ENCODE data around the gene MITF. TPM values are rescaled to one million over a fixed set of nuclear protein-coding genes. Genes with fewer than 3 reads are reported as not detected.
"Not testable (repeated sequence)": the region's sequence is repeated elsewhere in the genome, so short reads cannot be mapped to it uniquely, and the experiment has no call there.

MITF gene
- total RNA-seq, 1 donor from 2014 or later = 69.4 TPM

DNA sequence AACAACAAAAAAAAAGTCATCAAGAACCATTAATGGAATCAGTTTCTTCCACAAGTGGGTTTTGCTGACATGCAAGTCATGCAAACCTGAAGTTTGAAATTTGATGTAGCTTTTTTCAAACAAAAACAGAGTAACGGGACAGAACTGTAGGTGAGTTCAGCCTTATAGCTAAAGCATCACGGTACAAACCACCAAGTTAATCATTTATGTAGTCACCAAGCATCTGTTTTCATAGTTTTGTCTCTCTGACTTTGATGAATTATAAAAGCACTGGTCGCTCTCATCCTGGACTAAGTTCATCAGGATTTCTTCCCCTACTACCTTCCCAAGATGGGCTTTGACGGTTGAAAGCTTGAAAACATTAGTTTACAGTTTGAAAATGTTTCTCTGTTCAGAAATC lies 143.3 kb downstream of the MITF start:
- intact Hi-C loops (cut with micrococcal nuclease) = no loop called here
- DNase-seq (no peak), ATAC-seq (no peak)

DNA sequence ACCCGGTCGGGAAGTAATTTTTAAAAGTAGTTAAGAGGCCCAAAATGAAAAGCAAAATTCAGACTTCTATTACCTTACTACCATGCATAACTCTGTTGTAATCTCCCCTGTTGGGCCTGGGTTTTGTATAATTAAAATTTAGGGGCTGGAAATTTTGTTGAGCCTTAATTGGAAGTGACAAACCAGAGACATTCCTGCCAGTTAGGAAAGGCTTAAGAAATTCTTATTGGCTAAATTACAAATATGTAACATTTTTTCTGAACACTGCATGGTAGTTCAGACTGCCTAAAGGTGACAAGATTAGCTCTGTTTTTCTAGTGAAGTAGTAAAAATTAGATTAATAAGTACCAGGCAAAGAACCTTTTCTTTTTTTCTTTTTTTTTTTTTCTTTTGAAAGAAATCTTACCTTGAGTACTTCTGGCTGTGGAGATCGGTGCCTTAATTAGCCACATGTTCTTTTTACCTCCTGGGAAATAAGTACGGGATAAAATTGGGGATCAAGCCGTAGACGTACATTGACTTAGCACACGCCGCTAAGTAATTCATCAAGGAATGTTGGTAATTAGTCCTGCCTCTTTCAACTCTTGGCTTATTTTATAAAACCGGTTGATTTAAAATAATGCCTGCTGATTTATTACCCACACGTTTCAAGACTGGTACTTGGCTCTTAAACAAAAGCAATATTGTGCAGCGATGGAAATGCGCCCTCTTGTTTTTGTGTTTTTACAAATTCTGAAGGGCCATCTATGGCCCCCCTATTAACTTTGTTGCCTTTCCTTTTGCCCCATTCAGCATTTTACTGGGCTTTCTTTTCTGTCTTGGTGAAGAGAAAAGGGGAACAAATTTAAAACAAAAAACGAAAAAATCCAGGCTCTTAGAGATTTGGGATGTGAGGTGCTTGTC lies 149.0 kb downstream of the MITF start:
- intact Hi-C loops (cut with micrococcal nuclease) = no loop called here
- DNase-seq = no peak
- ATAC-seq = no peak

DNA sequence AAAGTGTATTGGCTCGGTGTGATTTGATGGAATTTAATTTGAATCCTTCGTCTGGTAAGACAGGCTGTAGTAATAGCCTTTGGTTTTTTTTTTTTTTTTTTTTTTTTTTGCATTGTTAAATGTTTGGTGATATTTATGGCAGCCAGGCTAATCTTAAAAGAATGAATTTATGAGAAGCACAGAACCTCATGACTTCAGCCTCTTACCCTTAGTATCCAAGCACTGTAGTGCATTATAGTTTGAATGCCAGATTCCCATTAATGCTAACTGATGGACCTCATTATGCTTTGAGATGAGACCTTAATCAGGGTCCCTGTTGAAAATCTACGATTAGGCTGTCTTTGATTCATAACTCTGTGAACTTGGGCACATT lies 149.7 kb downstream of the MITF start:
- DNase-seq (no peak), ATAC-seq (peak; percentile 25)
- intact Hi-C loops (cut with micrococcal nuclease) = no loop called here

DNA sequence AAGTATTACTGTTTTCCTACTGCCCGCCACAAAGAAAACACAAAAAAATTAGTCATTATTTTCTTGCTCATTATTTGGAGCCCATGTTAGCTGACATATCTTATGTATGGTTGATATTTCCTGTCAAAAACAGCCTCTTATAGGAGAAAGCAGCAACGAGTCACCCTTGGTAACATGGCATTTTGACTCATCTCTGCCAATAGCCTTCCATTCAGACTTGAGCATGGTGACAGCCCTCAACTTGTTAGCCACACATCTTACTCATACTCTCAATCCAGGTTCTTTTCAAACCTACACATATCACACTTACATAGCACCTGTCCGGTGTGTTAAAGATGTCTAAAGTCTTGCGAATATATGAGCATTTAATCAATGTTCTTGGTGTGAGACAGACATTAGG lies 150.8 kb downstream of the MITF start:
- no peak for ATAC-seq
- intact Hi-C loops (cut with micrococcal nuclease) = no loop called here
- DNase-seq = no peak

DNA sequence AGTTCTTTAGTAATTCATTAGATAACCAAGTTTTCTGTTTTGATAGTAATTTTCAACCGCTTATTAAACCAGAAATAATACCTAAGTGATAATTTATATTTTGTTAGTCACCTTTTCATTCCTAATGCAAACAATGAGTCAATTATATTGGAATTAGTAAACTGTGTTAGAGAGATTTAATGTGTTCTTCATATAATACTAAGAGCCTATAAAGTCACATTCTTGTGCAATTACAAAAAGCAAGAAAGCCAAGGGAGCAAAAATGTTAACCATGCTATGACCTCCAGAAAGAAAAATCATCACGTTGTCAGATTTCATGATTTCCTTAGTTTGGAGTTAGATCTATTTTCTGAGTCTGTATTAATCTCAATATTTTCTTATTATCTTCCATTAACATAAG lies 151.4 kb downstream of the MITF start:
- intact Hi-C loops (cut with micrococcal nuclease) = no loop called here
- no peak for ATAC-seq
- no peak for DNase-seq

DNA sequence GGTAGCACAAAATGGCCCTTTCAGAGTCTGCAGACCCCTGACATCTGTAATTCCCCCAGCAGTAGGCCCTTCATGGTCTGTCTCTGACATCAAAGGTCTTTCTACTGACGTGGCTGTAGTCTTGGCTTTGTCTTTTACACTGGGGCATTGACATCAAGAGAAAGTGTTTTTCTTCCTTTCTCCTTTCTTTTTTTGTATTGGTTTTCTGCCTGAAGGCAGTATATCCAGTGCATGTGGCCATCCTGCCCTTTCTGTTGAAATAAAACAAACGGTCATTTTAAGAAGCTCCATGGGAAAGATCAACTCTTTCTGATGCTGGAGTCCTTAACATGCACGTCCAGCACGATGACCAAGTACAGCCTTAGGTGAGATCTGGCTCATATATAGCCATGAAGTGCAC lies 153.4 kb downstream of the MITF start:
- intact Hi-C loops (cut with micrococcal nuclease) = no loop called here
- DNase-seq (no peak), ATAC-seq (no peak)

DNA sequence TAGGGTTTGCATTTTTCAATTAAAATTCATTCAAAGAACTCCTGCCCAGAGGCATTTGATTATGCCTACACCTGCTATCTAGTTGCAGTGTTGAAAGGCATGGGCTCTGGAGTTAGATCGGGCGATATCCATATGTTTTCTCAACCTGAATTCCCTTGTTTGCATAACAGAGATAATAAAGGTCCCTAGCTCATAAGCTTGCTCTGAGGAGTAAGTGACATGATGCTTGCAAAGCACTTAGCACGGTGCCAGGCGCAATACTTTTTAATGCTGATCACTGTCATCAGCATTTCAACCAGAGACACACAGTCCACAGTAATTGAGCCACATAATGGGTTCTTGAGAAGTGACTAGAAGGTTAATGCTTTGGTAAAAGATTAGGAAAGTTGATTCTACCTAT lies 154.0 kb downstream of the MITF start:
- DNase-seq (no peak), ATAC-seq (no peak)
- intact Hi-C loops (cut with micrococcal nuclease) = no loop called here

DNA sequence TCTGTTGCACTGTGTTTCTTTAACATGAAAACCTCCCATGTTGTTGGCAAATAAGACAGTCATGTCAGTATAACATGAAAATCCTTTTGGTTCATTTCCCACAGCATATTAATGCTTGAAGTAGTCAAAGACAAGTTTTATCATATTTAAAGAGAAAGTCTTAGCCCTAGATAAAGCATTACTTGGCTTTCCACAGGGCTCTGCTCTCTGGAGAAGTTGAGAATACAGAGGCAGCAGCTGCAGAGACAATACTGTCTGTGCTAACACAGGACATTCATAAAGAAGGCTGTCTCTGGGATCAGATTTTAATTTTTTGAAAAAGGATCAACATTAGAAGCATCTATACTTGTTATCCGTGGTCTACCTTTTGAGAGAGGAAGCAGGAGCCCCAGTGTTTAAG lies 156.8 kb downstream of the MITF start:
- DNase-seq = no peak
- no peak for ATAC-seq
- intact Hi-C loops (cut with micrococcal nuclease) = no loop called here

DNA sequence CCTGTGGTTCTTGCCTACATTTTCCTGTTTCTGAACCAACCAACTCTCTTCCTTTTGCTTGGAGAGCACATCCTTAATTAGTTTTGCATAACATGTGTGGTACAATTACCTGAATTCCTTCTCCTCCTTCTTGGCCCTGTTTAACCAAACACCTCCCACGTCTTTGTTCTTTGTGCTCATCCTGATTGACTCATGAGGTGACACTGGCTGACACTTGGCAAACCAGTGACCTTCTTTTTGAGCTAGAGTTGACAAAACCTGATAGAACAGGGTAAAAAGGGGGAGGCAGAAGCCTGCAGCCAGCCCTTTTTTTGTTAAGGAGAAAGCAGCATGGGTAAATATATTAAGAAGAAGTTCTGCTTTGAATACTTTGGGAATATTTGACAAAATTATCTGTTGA lies 161.1 kb downstream of the MITF start:
- ATAC-seq (no peak), DNase-seq (no peak)
- intact Hi-C loops (cut with micrococcal nuclease) = no loop called here

DNA sequence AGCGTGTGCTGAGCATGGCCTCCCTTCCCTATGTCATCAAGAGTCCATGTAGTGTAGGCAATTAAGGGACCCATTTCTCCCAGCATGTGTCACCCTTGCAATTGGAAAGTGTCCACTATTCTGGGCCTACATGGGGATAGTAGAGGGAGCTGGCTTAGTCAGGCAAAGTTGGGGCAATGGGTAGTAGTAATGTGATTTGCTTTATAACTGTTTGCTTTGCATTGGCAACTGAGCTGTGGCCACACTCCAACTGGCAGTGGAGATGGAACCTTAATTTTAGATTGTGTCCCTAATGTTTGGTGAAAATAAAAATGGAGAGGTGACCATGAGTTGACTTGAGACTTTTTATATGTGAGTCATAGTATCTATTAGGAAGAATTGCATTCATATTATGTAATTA lies 162.5 kb downstream of the MITF start:
- intact Hi-C loops (cut with micrococcal nuclease) = no loop called here
- peak; percentile 69 for ATAC-seq
- peak; percentile 30 for DNase-seq

DNA sequence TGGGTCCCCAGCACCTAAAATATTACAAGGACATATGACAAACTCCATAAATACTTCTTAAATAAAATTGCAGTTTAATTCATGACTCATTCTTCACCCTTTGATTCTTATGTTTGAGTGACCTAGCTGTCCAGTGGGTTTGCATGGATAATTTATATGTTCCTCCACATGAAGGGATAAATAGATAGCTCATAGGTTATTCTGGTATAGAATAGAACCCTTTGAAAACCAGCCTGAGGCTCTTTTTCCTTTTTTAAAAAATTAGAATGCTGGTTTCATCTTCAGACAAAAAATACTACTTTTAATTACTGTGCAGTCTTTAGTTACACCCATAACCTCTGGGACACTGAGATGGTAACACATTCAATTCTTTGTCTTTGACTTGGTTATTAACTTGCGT lies 163.1 kb downstream of the MITF start:
- DNase-seq (no peak), ATAC-seq (no peak)
- intact Hi-C loops (cut with micrococcal nuclease) = no loop called here

DNA sequence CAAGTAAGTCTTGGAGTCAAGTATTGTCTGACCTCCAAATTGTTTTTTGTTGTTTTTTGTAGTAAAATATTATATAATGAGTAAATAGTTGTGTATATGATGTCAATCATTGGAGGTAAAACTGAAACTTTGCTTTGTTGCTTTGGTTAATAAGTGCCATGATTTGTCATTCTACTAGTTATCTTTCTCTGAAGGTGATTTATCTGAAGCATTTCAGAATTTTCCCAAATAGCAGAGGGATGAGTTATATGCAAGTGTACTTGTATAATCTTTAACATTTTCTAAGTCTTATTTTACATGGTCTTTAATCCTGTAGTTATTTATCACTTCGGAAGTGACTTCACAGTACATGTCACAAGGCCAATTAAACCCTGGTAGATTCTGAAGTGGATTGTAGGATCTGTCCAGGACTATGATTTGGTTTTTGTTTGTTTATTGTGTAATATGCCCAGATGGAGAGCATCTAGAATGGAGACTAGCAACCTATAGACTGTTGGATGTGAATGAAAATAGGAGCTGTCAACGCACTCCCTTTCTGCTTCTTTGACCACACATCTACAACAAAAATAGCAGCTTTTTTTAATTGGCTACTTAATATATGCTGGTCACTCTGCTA lies 167.2 kb downstream of the MITF start:
- DNase-seq (no peak), ATAC-seq (no peak)
- intact Hi-C loops (cut with micrococcal nuclease) = no loop called here

DNA sequence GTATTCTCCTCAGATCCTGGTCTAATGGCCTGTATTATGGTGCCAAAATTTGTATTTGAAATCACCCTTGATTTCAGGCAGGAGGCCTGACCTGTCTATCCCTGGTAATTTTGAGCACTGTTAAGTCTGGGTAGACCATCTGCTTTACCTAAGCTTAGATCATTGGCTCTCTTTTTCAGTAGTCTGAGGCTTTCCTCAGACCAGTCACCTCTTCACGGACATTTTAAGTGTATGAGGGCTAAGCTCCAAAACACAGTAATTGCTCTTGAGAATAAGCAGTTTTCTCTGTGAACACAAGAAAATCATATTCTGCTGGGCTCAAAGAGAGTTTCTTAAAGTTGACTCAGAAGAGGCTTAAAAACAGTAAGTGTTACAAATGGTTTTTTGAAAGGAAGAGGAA lies 168.3 kb downstream of the MITF start:
- intact Hi-C loops (cut with micrococcal nuclease) = no loop called here
- ATAC-seq = no peak
- no peak for DNase-seq

DNA sequence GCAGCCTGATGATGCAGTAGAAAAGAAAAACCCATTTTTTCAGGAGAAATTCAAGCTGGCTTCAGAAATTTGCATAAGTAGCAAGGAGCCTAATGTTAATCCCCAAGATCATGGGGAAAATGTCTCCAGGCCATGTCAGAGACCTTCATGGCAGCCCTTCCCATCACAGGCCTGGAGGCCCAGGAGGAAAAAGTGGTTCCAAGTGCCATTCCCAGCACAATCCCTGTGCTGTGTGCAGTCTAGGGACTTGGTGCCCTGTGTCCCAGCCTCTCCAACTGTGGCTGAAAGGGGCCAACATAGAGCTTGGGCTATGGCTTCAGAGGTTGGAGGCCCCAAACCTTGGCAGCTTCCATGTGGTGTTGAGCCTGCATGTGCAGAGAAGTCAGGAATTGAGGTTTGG lies 170.6 kb downstream of the MITF start:
- DNase-seq; ATAC-seq; intact Hi-C loops (cut with micrococcal nuclease): not testable (repeated sequence)

DNA sequence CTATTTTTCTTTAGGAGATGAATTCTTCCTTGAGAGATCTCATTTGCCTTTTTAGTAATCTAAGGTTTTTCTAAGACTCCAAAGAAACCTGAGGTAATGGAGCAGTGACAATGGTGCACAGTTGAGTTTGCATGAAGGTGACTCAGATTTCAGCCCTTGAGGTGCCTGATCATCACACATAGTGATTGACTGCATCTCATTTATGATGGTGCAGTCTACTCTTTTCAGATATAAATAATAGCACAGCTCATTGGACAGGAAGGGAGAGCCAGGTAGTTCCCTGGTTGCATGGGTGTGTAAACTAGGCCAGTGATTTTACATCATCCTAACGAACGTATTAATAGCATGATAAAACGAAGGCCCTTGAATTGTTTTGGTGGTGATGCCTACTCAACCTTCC lies 174.2 kb downstream of the MITF start:
- intact Hi-C loops (cut with micrococcal nuclease) = no loop called here
- DNase-seq = no peak
- peak; percentile 32 for ATAC-seq

DNA sequence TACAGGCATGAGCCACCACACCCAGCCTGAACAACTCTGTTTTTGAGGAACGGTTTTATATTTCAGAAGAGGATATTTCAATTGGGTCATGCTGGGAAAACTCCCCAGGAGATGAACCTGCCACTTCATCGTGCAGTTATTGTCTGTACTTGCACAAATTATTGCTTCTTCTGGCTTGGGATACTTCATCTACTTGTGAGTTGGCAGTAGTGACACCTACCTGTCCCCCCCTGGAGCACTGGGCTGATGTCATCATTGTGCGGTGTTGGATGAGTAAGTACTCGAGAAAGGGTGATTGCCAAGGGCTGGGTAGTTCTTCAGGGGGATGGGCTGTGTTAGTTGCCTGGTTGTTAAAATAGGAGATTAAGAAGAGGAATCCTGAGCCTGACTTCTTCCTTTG lies 175.1 kb downstream of the MITF start:
- intact Hi-C loops (cut with micrococcal nuclease) = no loop called here

DNA sequence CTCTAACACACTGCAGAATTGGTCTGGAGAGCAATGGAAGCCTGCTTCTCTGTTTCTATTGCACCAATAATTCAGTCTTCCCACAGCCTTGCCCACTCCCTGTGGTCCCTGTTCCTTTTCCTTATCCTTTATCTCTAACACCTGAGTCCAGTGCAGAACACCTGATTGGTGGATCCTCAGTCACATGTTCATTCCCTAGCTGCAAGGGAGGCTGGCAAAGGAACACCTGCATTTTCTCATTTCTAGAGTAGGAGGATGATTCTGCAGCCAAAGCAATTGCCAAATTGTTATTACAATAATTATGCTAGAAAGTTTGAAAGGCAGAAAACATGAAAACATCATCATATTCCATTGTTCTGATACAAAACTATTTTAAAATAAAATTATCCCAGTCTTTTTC lies 176.5 kb downstream of the MITF start:
- intact Hi-C loops (cut with micrococcal nuclease) = no loop called here
- DNase-seq (no peak), ATAC-seq (no peak)

More for the DNA sequence above, 175.1 kb downstream of the MITF start:
- ATAC-seq = peak; percentile 96
- DNase-seq = no peak

DNA sequence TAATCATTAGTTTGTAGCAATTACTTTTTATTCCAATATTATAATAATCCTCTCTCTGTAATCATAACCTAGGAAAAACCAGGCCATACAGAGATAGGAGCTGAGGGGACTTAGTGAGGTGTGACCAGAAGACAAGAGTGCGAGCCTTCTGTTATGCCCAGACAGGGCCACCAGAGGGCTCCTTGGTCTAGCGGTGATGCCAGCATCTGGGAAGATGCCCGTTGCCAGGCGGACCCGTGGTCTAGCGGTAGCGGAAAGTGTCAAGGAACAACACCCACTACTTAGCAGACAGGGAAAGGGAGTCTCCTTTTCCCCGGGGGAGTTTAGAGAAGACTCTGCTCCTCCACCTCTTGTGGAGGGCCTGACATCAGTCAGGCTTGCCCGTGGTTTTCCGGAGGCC lies 180.7 kb downstream of the MITF start:
- intact Hi-C loops (cut with micrococcal nuclease); ATAC-seq; DNase-seq: not testable (repeated sequence)

DNA sequence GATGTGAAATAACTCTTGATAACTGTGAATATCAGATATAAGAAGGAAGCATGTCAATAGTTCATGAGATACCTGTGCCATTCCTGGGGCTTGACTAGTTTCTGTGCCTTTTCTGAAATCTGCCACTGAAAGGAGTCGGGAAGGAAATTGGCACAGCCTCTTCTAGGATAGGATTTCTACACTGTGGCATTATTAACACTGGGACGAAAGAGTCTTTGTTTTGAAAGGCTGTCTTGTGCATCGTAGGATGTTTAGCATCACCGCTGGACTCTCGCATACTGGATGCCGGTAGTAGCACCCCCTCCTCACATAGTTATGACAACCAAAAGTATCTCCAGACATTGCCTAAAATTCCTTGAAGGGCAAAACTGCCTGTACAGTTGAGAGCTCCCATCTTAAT lies 182.4 kb downstream of the MITF start:
- DNase-seq = no peak
- intact Hi-C loops (cut with micrococcal nuclease) = no loop called here
- no peak for ATAC-seq

DNA sequence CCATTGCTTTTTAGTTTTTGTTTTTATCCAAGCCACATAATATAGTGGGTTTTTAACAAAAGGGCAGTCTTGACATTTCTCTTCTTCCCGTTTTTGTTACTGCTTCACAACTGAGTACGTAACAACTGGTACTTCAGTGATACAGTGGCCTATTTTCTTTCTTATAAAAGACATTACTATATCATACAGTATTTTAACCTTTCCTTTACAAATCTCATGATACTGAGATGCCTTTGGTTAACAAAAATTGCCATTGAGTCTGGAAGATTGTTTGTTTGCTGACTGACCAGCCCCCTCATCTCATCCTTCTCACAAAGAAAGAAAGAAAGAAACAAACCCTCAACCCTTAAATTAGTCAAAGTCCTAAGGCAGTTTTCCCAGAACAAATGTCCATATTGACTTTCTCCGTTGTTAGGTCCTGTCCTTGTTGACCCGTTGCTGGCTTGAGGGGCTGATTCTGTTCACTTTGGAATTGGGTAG lies 183.3 kb downstream of the MITF start:
- intact Hi-C loops (cut with micrococcal nuclease) = no loop called here
- DNase-seq (no peak), ATAC-seq (no peak)

DNA sequence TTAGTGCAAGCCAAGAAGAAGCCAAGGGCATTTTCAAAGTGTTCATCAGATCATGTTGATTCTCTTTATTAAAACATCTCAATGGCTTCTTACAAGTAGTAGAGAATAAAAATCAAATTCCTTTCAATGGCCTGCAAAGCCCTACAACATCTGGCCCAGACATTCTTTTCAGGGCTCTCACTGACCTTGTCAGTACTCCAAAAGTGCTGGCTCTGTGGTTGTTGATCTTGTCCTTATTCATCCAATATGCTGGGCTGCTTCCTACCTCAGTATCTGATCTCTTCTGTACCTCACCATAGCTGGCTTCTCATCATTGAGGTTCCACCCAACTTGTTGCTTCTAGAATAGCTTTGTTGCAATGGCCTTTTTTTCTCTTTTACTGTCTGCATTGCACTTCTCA lies 186.2 kb downstream of the MITF start:
- ATAC-seq = no peak
- intact Hi-C loops (cut with micrococcal nuclease) = no loop called here
- no peak for DNase-seq
